B cell (primary cell): Measurements from ENCODE around the gene KCNJ10. TPM values are rescaled to one million over a fixed set of nuclear protein-coding genes. Genes with fewer than 3 reads are reported as not detected.

Source experiments
- ATAC-seq: fragments of 200-7000 bp; cut with Tn5 transposase; one replicate; pipeline ENCODE4 v1.10.0; 2021; ENCODE audit warnings: low read depth, mild to moderate bottlenecking, moderate number of reproducible peaks, moderate library complexity
- CTCF ChIA-PET: fragments of 350-600 bp; sonication (Branson Sonifier 250); formaldehyde crosslinking; loops from one replicate; lab custom pipeline; 2021; ENCODE audit warnings: antibody characterized with exemption, inconsistent platforms; lab: Charles Lee
- POLR2A ChIA-PET: fragments of 350-600 bp; sonication (Branson Sonifier 250); formaldehyde crosslinking; loops from one replicate; lab custom pipeline; 2021; ENCODE audit warnings: antibody characterized with exemption; lab: Charles Lee
- DNase-seq: peaks from one replicate; pipeline ENCODE4 v3.0.0; 2013
- H2AFZ ChIP-seq: 2 replicates; pipeline ENCODE4 v1.6.1; 2012; ENCODE audit warnings: mild to moderate bottlenecking, low read depth, low read length; ENCODE audit not compliant: insufficient read depth, poor library complexity, severe bottlenecking
- H3K27ac ChIP-seq, 2 donors: 1 replicate in 1 of 2; 2 replicates in 1 of 2; pipeline ENCODE4 v1.5.1; 2012 to 2013; ENCODE audit warnings: low read length in 2 of 2, mild to moderate bottlenecking in 2 of 2, moderate library complexity in 1 of 2
- H3K27me3 ChIP-seq, 4 experiments: fragments of 200-600 bp in 1 of 4; sonication (generic) in 1 of 4; replicated peaks in 1 of 4; 1 replicate in 2 of 4; 2 replicates in 2 of 4; pipeline versions ENCODE4 v1.6.1 to v1.7.0; 2013 to 2016; ENCODE audit warnings: low read length in 3 of 4, mild to moderate bottlenecking in 2 of 4, mixed read lengths in 1 of 4, moderate library complexity in 1 of 4; ENCODE audit not compliant: insufficient read depth in 4 of 4, control insufficient read depth in 3 of 4; ENCODE audit errors: control extremely low read depth in 1 of 4
- H3K36me3 ChIP-seq, 2 experiments: replicated peaks in 1 of 2; 1 replicate in 1 of 2; 2 replicates in 1 of 2; pipeline versions ENCODE4 v1.6.1 to v1.7.1; 2013; ENCODE audit warnings: low read length in 1 of 2; ENCODE audit not compliant: insufficient read depth in 2 of 2, control insufficient read depth in 1 of 2; ENCODE audit errors: control extremely low read depth in 1 of 2, extremely low read depth in 1 of 2
- H3K4me1 ChIP-seq, 2 donors: fragments of 200-600 bp in 1 of 2; sonication (generic) in 1 of 2; 1 replicate in 1 of 2; 2 replicates in 1 of 2; pipeline versions ENCODE4 v1.5.1 to v1.6.1; 2013 to 2017; ENCODE audit warnings: low read length in 2 of 2; ENCODE audit not compliant: control insufficient read depth in 2 of 2, insufficient read depth in 2 of 2
- H3K4me2 ChIP-seq: replicated peaks from 2 replicates; pipeline ENCODE3; 2012; ENCODE audit warnings: mild to moderate bottlenecking, low read depth, low read length; ENCODE audit not compliant: poor library complexity, severe bottlenecking
- H3K4me3 ChIP-seq, 5 experiments: fragments of 200-600 bp in 1 of 5; sonication (generic) in 1 of 5; 1 replicate in 3 of 5; 2 replicates in 2 of 5; pipeline versions ENCODE4 v1.5.1 to v1.7.0; 2011 to 2016; ENCODE audit warnings: low read length in 4 of 5, mild to moderate bottlenecking in 4 of 5, low read depth in 2 of 5, control low read depth in 1 of 5, moderate library complexity in 1 of 5; ENCODE audit not compliant: insufficient read depth in 1 of 5; ENCODE audit errors: control extremely low read depth in 1 of 5, extremely low read depth in 1 of 5
- H3K79me2 ChIP-seq: fragments of 200-600 bp; sonication (generic); one replicate; pipeline ENCODE4 v1.6.0; 2016; ENCODE audit warnings: low read length; ENCODE audit not compliant: control insufficient read depth, insufficient read depth
- H3K9ac ChIP-seq: fragments of 200-600 bp; sonication (generic); 2 replicates; pipeline ENCODE4 v1.6.1; 2017; ENCODE audit warnings: mild to moderate bottlenecking, low read length, moderate library complexity
- H3K9me3 ChIP-seq, 3 donors: one replicate each; pipeline versions ENCODE4 v1.6.1 to v1.7.1; 2013; ENCODE audit warnings: low read length in 2 of 3; ENCODE audit not compliant: control insufficient read depth in 2 of 3, insufficient read depth in 1 of 3; ENCODE audit errors: control extremely low read depth in 1 of 3
- H4K20me1 ChIP-seq: 2 replicates; pipeline ENCODE4 v1.6.0; 2012; ENCODE audit warnings: mild to moderate bottlenecking, low read length; ENCODE audit not compliant: insufficient read depth, control insufficient read depth, poor library complexity, severe bottlenecking
- H3K27ac Mint-ChIP-seq: one replicate; pipeline ENCODE4 v1.8.0; 2021; ENCODE audit warnings: mixed read lengths
- H3K27me3 Mint-ChIP-seq: one replicate; pipeline ENCODE4 v1.8.0; 2021; ENCODE audit warnings: mixed read lengths
- H3K4me1 Mint-ChIP-seq: one replicate; pipeline ENCODE4 v1.8.0; 2021; ENCODE audit warnings: mixed read lengths
- H3K4me3 Mint-ChIP-seq: one replicate; pipeline ENCODE4 v1.8.0; 2021; ENCODE audit warnings: mixed read lengths
- H3K9me3 Mint-ChIP-seq: one replicate; pipeline ENCODE4 v1.8.0; 2022; ENCODE audit warnings: mixed read lengths; ENCODE audit not compliant: insufficient read depth
- EZH2 ChIP-seq: IDR thresholded peaks from 2 replicates; pipeline ENCODE4 v1.6.1; 2012; ENCODE audit warnings: borderline replicate concordance, low read depth, mild to moderate bottlenecking, moderate library complexity, low read length; ENCODE audit not compliant: insufficient read depth, poor library complexity, severe bottlenecking
- WGBS: methylation state at CpG from one replicate; pipeline ENCODE4 v1.1.5; 2013; ENCODE audit warnings: missing lambda C conversion rate; ENCODE audit not compliant: insufficient coverage; 5-methylcytosine and 5-hydroxymethylcytosine counted together
- intact Hi-C: fragments of 100-400 bp; cut with micrococcal nuclease; formaldehyde crosslinking; loops from one replicate; pipeline ENCODE4 v1.10.0; 2022
- polyA plus RNA-seq: library from polyadenylated mRNA; depleted of rRNA; stranded (reverse); fragments of >200 nt; gene quantifications from 2 replicates; pipeline ENCODE4 v1.2.3, GENCODE V29; 2012
- total RNA-seq, 2 donors: library from RNA; stranded (reverse); fragments of 120-200 nt in 1 of 2; gene quantifications; 1 replicate in 1 of 2; 2 replicates in 1 of 2; pipeline versions ENCODE4 v1.2.3 to v1.2.4, GENCODE V29; 2013 to 2022
- TF ChIP-seq, protein P1 (sequence below): fragments of 200-600 bp; IDR thresholded peaks from one replicate; pipeline ENCODE4 v1.8.0; 2022; ENCODE audit warnings: antibody characterized with exemption, mild to moderate bottlenecking

The KCNJ10 gene
- total and polyA plus RNA-seq, 2 donors (not counting 1 experiment from before 2014, with no cell fraction given): not detected

DNA sequence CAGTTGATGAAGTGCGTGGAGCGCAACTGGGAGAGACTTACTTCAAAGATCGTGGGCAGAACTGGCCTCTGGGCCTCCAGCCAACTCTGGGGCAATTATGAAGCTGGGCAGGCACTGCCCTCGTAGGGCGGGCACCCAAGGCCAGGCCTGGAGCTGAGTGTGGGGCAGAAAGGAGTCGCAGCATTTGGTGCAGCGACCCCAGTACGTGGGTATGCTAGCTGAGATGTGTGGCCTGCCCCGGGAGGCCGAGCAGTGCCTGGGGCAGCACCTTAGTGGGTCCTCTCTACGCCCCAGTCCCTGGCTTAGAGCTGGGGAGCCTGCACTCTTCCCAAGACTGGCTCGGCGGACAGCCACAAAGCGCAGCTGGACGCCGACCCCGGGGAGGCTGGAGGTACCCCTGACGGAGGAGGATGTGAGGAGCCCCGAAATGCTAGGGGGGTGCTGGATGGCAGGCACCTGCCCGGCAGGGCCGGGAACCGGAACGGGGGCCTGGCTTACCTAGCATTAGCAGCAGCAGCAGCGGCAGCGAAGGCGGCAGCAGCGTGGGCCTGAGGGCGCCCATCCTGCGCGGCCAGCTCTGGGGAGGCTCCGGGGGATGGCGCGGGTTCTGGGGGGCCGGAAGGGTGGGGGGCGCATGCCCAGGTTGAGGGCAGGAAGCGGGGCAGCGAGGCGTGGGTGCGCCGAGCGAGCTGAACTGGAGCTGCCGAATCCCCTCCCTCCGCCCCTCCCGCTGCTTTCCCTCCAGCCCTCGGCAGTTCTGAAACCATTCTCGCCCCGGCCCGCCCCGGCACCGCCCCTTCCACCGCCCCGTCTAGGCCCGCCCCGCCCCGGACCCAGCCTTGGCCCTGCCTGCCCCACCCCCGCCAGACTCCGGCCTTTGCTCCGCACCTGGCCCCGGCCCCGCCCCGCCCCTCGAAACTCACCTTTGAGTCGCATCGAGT is 28.2 kb upstream of the KCNJ10 start, which contains the start of gene IGSF8:
IGSF8 (minus strand) TSS at position 709 of the 941 bp plus-strand sequence; CDS start at position 562, 147 bp downstream.
- peak within 1 kb of the TSS; percentile 91 for H3K27ac Mint-ChIP-seq
- H3K36me3 ChIP-seq: peaks cover 3 to 24% of the 10 kb centered on the region in 2 experiments
- peak within 1 kb of the TSS; percentile 63 to 90 (median 83) for H3K4me3 ChIP-seq
- ChIA-PET POLR2A (interaction anchor here (0.6 to 2.0 kb wide), 11 partner anchors 11 to 1919 kb away, joined by 3 to 8 read pairs (median 4); partner anchors contain the start of genes DCAF8 and TAGLN2), CTCF (interaction anchor here (0.8 to 6.5 kb wide), 11 partner anchors 12 to 193 kb away, joined by 3 to 60 read pairs (median 4); partner anchors contain the start of gene KCNJ9)
- peak within 1 kb of the TSS; percentile 98 for H3K4me2 ChIP-seq
- intact Hi-C loops: loop anchor here (1.0 to 10.0 kb wide), 8 partner anchors 13 to 1297 kb away; partner anchors contain the start of genes DCAF8, DUSP23, KCNJ10 and PEX19
- DNase-seq (peak; percentile 93), ATAC-seq (peak; percentile 65)
- WGBS: 3% methylated on average over 50 of the region's 64 CpGs
- H3K4me1 ChIP-seq: peaks cover 33 to 45% of the 10 kb centered on the region in 2 donors
- H3K4me3 Mint-ChIP-seq: peak within 1 kb of the TSS; percentile 94
- H3K9me3 ChIP-seq: no peaks in the 10 kb centered on the region
- peaks cover 47% of the 10 kb centered on the region for H3K4me1 Mint-ChIP-seq
- TF ChIP-seq, protein P1, sequence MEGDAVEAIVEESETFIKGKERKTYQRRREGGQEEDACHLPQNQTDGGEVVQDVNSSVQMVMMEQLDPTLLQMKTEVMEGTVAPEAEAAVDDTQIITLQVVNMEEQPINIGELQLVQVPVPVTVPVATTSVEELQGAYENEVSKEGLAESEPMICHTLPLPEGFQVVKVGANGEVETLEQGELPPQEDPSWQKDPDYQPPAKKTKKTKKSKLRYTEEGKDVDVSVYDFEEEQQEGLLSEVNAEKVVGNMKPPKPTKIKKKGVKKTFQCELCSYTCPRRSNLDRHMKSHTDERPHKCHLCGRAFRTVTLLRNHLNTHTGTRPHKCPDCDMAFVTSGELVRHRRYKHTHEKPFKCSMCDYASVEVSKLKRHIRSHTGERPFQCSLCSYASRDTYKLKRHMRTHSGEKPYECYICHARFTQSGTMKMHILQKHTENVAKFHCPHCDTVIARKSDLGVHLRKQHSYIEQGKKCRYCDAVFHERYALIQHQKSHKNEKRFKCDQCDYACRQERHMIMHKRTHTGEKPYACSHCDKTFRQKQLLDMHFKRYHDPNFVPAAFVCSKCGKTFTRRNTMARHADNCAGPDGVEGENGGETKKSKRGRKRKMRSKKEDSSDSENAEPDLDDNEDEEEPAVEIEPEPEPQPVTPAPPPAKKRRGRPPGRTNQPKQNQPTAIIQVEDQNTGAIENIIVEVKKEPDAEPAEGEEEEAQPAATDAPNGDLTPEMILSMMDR: no peak
- TF ChIP-seq EZH2: no peak
- H4K20me1 ChIP-seq: peaks cover 44% of the 10 kb centered on the region
- peak within 1 kb of the TSS; percentile 95 to 99 for H3K27ac ChIP-seq
- peaks cover 36% of the 10 kb centered on the region for H3K79me2 ChIP-seq
- no peaks in the 10 kb centered on the region for H3K27me3 ChIP-seq
- peak within 1 kb of the TSS; percentile 95 for H2AFZ ChIP-seq
- no peaks in the 10 kb centered on the region for H3K27me3 Mint-ChIP-seq
- H3K9me3 Mint-ChIP-seq: no peaks in the 10 kb centered on the region
- H3K9ac ChIP-seq: peak within 1 kb of the TSS; percentile 94
